Adrenal gland (tissue), 12 donors: Measurements from ENCODE around the gene BNIP3. TPM values are rescaled to one million over a fixed set of nuclear protein-coding genes. Genes with fewer than 3 reads are reported as not detected.

Source experiments
- DNase-seq, 7 donors: peaks; one replicate each; pipeline ENCODE4 v3.0.0-alpha.2; 2019 to 2020
- H3K27ac ChIP-seq, 5 donors: fragments of 200-600 bp; sonication (generic) in 4 of 5; 1 replicate in 3 of 5; 2 replicates in 2 of 5; pipeline versions ENCODE4 v1.5.1 to v1.8.0; 2016 to 2020; ENCODE audit warnings: mild to moderate bottlenecking in 1 of 5
- H3K27me3 ChIP-seq: fragments of 200-600 bp; 2 replicates; pipeline ENCODE4 v1.8.0; 2021
- H3K36me3 ChIP-seq, 2 donors: fragments of 200-600 bp; replicated peaks in 1 of 2; 1 replicate in 1 of 2; 2 replicates in 1 of 2; pipeline versions ENCODE4 v1.5.1 to v1.8.0; 2018 to 2022
- H3K4me1 ChIP-seq, 2 donors: fragments of 200-600 bp; replicated peaks in 1 of 2; 1 replicate in 1 of 2; 2 replicates in 1 of 2; pipeline versions ENCODE4 v1.5.1 to v1.8.0; 2018 to 2021
- H3K4me3 ChIP-seq, 4 donors: fragments of 200-600 bp; sonication (generic) in 3 of 4; one replicate each; pipeline ENCODE4 v1.5.1; 2016 to 2018
- H3K9me3 ChIP-seq, 3 donors: fragments of 200-600 bp; sonication (generic) in 1 of 3; replicated peaks in 1 of 3; 1 replicate in 2 of 3; 2 replicates in 1 of 3; pipeline versions ENCODE4 v1.5.1 to v1.8.0; 2016 to 2021
- POLR2A ChIP-seq, 2 donors: fragments of 450-650 bp; IDR thresholded peaks; one replicate each; pipeline ENCODE4 v1.6.1; 2017; ENCODE audit warnings: antibody characterized with exemption in 2 of 2, mild to moderate bottlenecking in 2 of 2, moderate library complexity in 1 of 2
- WGBS, 4 donors: extraction: QIAGEN DNeasy Blood & Tissue Kit in 2 of 4; methylation state at CpG; one replicate each; pipeline versions ENCODE4 v1.1.5 to v1.1.7; 2013 to 2017; 5-methylcytosine and 5-hydroxymethylcytosine counted together
- intact Hi-C, 2 donors: fragments of 100-400 bp; cut with DNase I; formaldehyde crosslinking; loops; one replicate each; pipeline versions ENCODE4 v1.14.1 to v1.15.0; 2022 to 2023
- polyA plus RNA-seq, 3 donors: library from polyadenylated mRNA; stranded (reverse); fragments of 200-250 nt in 2 of 3; fragments of 350-450 nt in 1 of 3; fragmentation: Illumina TruSeq in 1 of 3; extraction: RNeasy Lipid Tissue Mini Kit (QIAGEN cat#74804) in 1 of 3; gene quantifications; one replicate each; pipeline ENCODE4 v1.2.3, GENCODE V29; 2013 to 2014
- total RNA-seq, 9 donors: library from RNA; depleted of rRNA in 4 of 9; stranded (reverse); fragments of >200 nt in 4 of 9; fragments of 120-200 nt in 1 of 9; fragmentation: NEBNext Ultra II Directional in 1 of 9; extraction: Animal tissue kit (Norgen Biotek cat#: 25700) in 1 of 9; gene quantifications; one replicate each; pipeline versions ENCODE4 v1.1.0 to v1.2.4, GENCODE V29; 2013 to 2023
- TF ChIP-seq, protein P1 (sequence below), 6 experiments: fragments of 450-650 bp in 4 of 6; fragments of 200-600 bp in 2 of 6; sonication (generic) in 1 of 6; IDR thresholded peaks; 1 replicate in 5 of 6; 2 replicates in 1 of 6; pipeline versions ENCODE4 v1.5.1 to v1.8.0; 2016 to 2021; ENCODE audit warnings: antibody characterized with exemption in 6 of 6, mild to moderate bottlenecking in 2 of 6, moderate library complexity in 1 of 6
- donor health status: healthy with polysubstance abuse.
- donor health status: Bipolar disorder and iron deficiency.
- donor health status: DM: yes; HTN: yes; CAD: no.
- donor health status: DM: no; HTN: no; CAD: no.
- donor health status: DM: no; HTN: no; CAD: no.
- donor health status: DM: yes; HTN: yes; CAD: no.

Gene BNIP3
- total and polyA plus RNA-seq, 12 donors = 14.2 to 132 (median 76.4) TPM

DNA sequence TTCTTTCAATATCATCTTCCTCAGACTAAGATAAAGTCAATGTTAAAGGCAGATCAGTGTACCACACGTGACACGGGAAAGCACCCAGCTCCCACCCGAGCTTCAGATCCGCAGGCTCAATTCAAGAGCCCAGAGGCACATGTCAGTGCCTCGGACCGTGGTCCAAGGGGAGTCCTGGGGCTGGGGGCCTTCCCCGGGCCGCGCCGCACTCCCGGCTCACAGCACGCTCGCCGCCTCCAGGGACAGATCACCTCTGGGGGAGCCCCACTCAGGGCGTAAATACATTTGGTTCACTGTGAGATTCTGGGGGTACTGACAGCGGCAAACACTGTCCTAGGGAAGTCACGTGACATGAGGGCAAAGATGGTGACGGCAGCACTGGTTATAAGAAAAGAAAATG lies 10.8 kb downstream of the BNIP3 start:
- no peak overlapping the region for H3K4me3 ChIP-seq
- peaks cover 0 to 21% of the 10 kb centered on the region in 2 donors for H3K36me3 ChIP-seq
- H3K27me3 ChIP-seq = no peaks in the 10 kb centered on the region
- no peak overlapping the region for H3K27ac ChIP-seq
- 96% methylated on average over 17 to 18 of the region's 18 CpGs for WGBS, 4 donors
- DNase-seq = peak in 1 of 7 donors; percentile 0
- intact Hi-C loops = no loop called here
- H3K4me1 ChIP-seq = peaks cover 0 to 8% of the 10 kb centered on the region in 2 donors
- no peaks in the 10 kb centered on the region for H3K9me3 ChIP-seq
- TF ChIP-seq, protein P1, sequence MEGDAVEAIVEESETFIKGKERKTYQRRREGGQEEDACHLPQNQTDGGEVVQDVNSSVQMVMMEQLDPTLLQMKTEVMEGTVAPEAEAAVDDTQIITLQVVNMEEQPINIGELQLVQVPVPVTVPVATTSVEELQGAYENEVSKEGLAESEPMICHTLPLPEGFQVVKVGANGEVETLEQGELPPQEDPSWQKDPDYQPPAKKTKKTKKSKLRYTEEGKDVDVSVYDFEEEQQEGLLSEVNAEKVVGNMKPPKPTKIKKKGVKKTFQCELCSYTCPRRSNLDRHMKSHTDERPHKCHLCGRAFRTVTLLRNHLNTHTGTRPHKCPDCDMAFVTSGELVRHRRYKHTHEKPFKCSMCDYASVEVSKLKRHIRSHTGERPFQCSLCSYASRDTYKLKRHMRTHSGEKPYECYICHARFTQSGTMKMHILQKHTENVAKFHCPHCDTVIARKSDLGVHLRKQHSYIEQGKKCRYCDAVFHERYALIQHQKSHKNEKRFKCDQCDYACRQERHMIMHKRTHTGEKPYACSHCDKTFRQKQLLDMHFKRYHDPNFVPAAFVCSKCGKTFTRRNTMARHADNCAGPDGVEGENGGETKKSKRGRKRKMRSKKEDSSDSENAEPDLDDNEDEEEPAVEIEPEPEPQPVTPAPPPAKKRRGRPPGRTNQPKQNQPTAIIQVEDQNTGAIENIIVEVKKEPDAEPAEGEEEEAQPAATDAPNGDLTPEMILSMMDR (IDR thresholded peaks at IDR 0.05) = no peak
- no peak for TF ChIP-seq POLR2A (IDR thresholded peaks at IDR 0.05)

DNA sequence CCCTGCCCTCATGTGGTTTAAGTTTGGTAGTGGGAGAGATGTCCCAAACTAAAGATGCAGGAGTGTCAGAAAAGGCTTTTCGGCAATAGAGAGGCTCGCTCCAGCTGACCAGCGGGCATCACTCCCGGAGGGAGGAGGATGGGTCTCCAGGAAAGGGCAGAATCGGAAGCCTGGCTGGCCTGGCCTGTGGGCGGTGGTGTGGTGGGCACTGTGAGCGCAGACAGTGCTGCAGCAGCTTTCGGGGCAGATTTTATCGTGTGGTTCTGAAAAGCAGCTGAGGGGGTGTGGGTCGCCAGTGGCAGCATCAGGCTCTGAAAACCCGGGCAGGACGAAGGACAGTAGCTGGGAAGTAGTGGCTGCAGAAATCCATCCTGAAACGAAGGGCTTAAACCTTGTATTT lies 12.8 kb downstream of the BNIP3 start:
- Histone ChIP-seq H3K4me3 (no peak overlapping the region), H3K36me3 (peaks cover 0 to 21% of the 10 kb centered on the region in 2 donors), H3K27me3 (no peaks in the 10 kb centered on the region), H3K4me1 (peaks cover 0 to 8% of the 10 kb centered on the region in 2 donors), H3K27ac (no peak overlapping the region), H3K9me3 (no peaks in the 10 kb centered on the region)
- no peak for TF ChIP-seq POLR2A (IDR thresholded peaks at IDR 0.05)
- TF ChIP-seq, protein P1 (IDR thresholded peaks at IDR 0.05) = no peak
- WGBS, 4 donors = 90 to 97% (median 93%) methylated on average over 13 of the region's 13 CpGs
- intact Hi-C loops = no loop called here
- no peak for DNase-seq

DNA sequence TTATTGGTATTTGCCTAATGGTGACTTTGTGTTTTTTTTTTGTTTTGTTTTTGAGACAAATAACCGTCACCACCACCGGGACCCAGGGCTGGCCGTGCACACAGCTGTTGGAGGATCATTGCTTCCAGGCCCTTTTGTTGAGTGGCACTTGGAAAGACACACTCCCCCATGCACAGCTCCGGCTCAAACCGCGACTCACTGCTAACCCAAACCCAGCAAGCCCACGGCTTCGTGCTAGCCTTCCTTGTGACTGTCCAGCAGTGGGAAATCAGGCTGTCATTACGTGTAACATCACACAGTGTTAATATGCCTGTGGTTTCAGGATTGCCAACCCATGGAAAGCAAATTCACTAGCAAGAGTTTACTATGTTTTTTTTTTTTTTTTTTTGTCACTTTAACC lies 17.4 kb downstream of the BNIP3 start:
- H3K27ac ChIP-seq = no peak overlapping the region
- intact Hi-C loops = no loop called here
- H3K27me3 ChIP-seq = no peaks in the 10 kb centered on the region
- no peaks in the 10 kb centered on the region for H3K4me1 ChIP-seq
- no peak for TF ChIP-seq POLR2A (IDR thresholded peaks at IDR 0.05)
- TF ChIP-seq, protein P1 (IDR thresholded peaks at IDR 0.05) = no peak
- no peaks in the 10 kb centered on the region for H3K9me3 ChIP-seq
- H3K36me3 ChIP-seq = peaks cover 0 to 9% of the 10 kb centered on the region in 2 donors
- no peak for DNase-seq
- no peak overlapping the region for H3K4me3 ChIP-seq
- 93 to 97% (median 96%) methylated on average over 9 of the region's 9 CpGs for WGBS, 4 donors

DNA sequence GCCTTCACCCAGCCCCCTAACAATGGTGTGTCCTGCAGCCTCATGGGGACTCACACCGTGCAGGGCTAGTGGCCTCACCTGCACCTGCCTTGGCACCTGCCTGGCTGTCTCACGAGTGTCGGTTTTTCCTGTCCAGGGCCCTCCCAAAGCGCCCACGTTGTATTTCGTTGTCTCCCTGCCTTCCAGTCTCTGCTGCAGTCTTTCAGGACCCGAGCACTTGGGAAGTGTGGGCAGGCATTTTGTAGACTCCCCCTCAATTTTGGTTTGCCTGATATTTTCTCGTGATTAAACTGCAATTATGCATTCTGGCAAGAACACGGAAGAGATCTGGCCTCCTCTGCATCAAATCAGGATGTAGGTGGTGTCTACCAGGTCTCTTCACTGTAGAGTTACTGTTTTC lies 17.9 kb downstream of the BNIP3 start:
- no peaks in the 10 kb centered on the region for H3K4me1 ChIP-seq
- no peak for TF ChIP-seq POLR2A (IDR thresholded peaks at IDR 0.05)
- TF ChIP-seq, protein P1 (IDR thresholded peaks at IDR 0.05) = no peak
- intact Hi-C loops = no loop called here
- no peaks in the 10 kb centered on the region for H3K27me3 ChIP-seq
- no peak for DNase-seq
- H3K4me3 ChIP-seq = no peak overlapping the region
- H3K27ac ChIP-seq = no peak overlapping the region
- H3K9me3 ChIP-seq = no peaks in the 10 kb centered on the region
- 82 to 91% (median 86%) methylated on average over 9 of the region's 9 CpGs for WGBS, 4 donors
- peaks cover 0 to 4% of the 10 kb centered on the region in 2 donors for H3K36me3 ChIP-seq
